NCI-H345 (cell line): ENCODE measurements around the gene ATXN7L1.

ENCODE experiments used
- DNase-seq: peaks from one replicate; lab custom pipeline; 2025; lab: John Stamatoyannopoulos, UW

Gene ATXN7L1

GRCh38 chr7:105674200-105674920 is 202.0 kb downstream of the ATXN7L1 start:
- DNase-seq: no peak

- peak; percentile 89 for DNase-seq
Measured at GRCh38 chr7:105673367-105674084, 202.9 kb downstream of the ATXN7L1 start.

- peak; percentile 60 for DNase-seq
Measured at GRCh38 chr7:105672801-105673200, 203.6 kb downstream of the ATXN7L1 start.

- DNase-seq: no peak
Measured at GRCh38 chr7:105666324-105666723, 210.1 kb downstream of the ATXN7L1 start.

- DNase-seq: no peak
Measured at GRCh38 chr7:105665684-105666083, 210.7 kb downstream of the ATXN7L1 start.

- DNase-seq: peak; percentile 96
Measured at GRCh38 chr7:105664816-105665525, 211.4 kb downstream of the ATXN7L1 start.

GRCh38 chr7:105662998-105663397 is 213.4 kb downstream of the ATXN7L1 start:
- no peak for DNase-seq

GRCh38 chr7:105661625-105662024 is 214.8 kb downstream of the ATXN7L1 start:
- DNase-seq: no peak

- DNase-seq: peak; percentile 16
Measured at GRCh38 chr7:105656922-105657521, 219.4 kb downstream of the ATXN7L1 start.

GRCh38 chr7:105655500-105656380 is 220.7 kb downstream of the ATXN7L1 start:
- no peak for DNase-seq

- DNase-seq: no peak
Measured at GRCh38 chr7:105655067-105655466, 221.3 kb downstream of the ATXN7L1 start.

GRCh38 chr7:105654095-105654686 is 222.2 kb downstream of the ATXN7L1 start:
- no peak for DNase-seq

- no peak for DNase-seq
Measured at GRCh38 chr7:105653441-105654005, 222.9 kb downstream of the ATXN7L1 start.

GRCh38 chr7:105652359-105652993 is 223.9 kb downstream of the ATXN7L1 start:
- DNase-seq: peak; percentile 71

- no peak for DNase-seq
Measured at GRCh38 chr7:105651798-105652197, 224.6 kb downstream of the ATXN7L1 start.

- DNase-seq: no peak
Measured at GRCh38 chr7:105650382-105650970, 225.9 kb downstream of the ATXN7L1 start.

- no peak for DNase-seq
Measured at GRCh38 chr7:105649727-105650381, 226.5 kb downstream of the ATXN7L1 start.

GRCh38 chr7:105648561-105649401 is 227.6 kb downstream of the ATXN7L1 start:
- peak; percentile 91 for DNase-seq
